Fibroblast of lung (primary cell): ENCODE data around the gene CCDC102B. TPM values are rescaled to one million over a fixed set of nuclear protein-coding genes. Genes with fewer than 3 reads are reported as not detected.

Experiments
- DNase-seq, 2 donors: peaks; one replicate each; pipeline versions ENCODE4 v3.0.0 to v3.0.0-alpha.2; 2010; ENCODE audit warnings: low read depth in 2 of 2
- H2AFZ ChIP-seq: 2 replicates; pipeline ENCODE4 v1.5.1; 2012; ENCODE audit warnings: low read length, control low read depth, inconsistent platforms
- H3K27ac ChIP-seq: 2 replicates; pipeline ENCODE4 v1.5.1; 2011; ENCODE audit warnings: low read length, control low read depth; ENCODE audit not compliant: insufficient read depth
- H3K27me3 ChIP-seq: 2 replicates; pipeline ENCODE4 v1.5.1; 2011; ENCODE audit warnings: mild to moderate bottlenecking, low read length; ENCODE audit not compliant: control insufficient read depth, insufficient read depth
- H3K36me3 ChIP-seq: 2 replicates; pipeline ENCODE4 v1.5.1; 2011; ENCODE audit warnings: low read length; ENCODE audit not compliant: control insufficient read depth, insufficient read depth
- H3K4me1 ChIP-seq: 2 replicates; pipeline ENCODE4 v1.5.1; 2011; ENCODE audit warnings: low read length; ENCODE audit not compliant: control insufficient read depth, insufficient read depth; ENCODE audit errors: extremely low read depth
- H3K4me2 ChIP-seq: 2 replicates; pipeline ENCODE4 v1.5.1; 2011; ENCODE audit warnings: low read length, control low read depth; ENCODE audit not compliant: insufficient read depth; ENCODE audit errors: extremely low read depth
- H3K4me3 ChIP-seq, 4 experiments: fragments of 200-600 bp in 1 of 4; sonication (generic) in 1 of 4; replicated peaks in 1 of 4; 2 replicates each; pipeline ENCODE4 v1.5.1; 2011 to 2016; ENCODE audit warnings: low read length in 4 of 4, low read depth in 3 of 4, mild to moderate bottlenecking in 3 of 4, control low read depth in 2 of 4, inconsistent platforms in 1 of 4, mixed read lengths in 1 of 4; ENCODE audit not compliant: insufficient read depth in 1 of 4; ENCODE audit errors: control extremely low read depth in 1 of 4
- H3K79me2 ChIP-seq: 2 replicates; pipeline ENCODE4 v1.5.1; 2012; ENCODE audit warnings: mild to moderate bottlenecking, low read length, inconsistent platforms; ENCODE audit not compliant: control insufficient read depth, insufficient read depth
- H3K9ac ChIP-seq: 2 replicates; pipeline ENCODE4 v1.5.1; 2011; ENCODE audit warnings: mild to moderate bottlenecking, low read length, control low read depth; ENCODE audit not compliant: insufficient read depth
- H3K9me3 ChIP-seq: 2 replicates; pipeline ENCODE4 v1.5.1; 2012; ENCODE audit warnings: low read depth, low read length; ENCODE audit not compliant: control insufficient read depth, insufficient read depth
- H4K20me1 ChIP-seq: 2 replicates; pipeline ENCODE4 v1.5.1; 2011; ENCODE audit warnings: low read length; ENCODE audit not compliant: control insufficient read depth, insufficient read depth; ENCODE audit errors: extremely low read depth
- CTCF ChIP-seq, 2 donors: IDR thresholded peaks in 1 of 2; conservative IDR thresholded peaks in 1 of 2; 1 replicate in 1 of 2; 2 replicates in 1 of 2; pipeline ENCODE4 v1.5.1; 2011 to 2012; ENCODE audit warnings: low read length in 2 of 2, control low read depth in 1 of 2, inconsistent platforms in 1 of 2, low read depth in 1 of 2, mild to moderate bottlenecking in 1 of 2
- EZH2 ChIP-seq: IDR thresholded peaks from 2 replicates; pipeline ENCODE4 v1.5.1; 2012; ENCODE audit warnings: low read length, control low read depth, mild to moderate bottlenecking; ENCODE audit errors: missing control alignments
- polyA plus RNA-seq, 2 donors: library from polyadenylated mRNA; depleted of rRNA in 1 of 2; stranded (reverse) in 1 of 2; unstranded in 1 of 2; fragments of >200 nt; gene quantifications; 2 replicates each; pipeline ENCODE4 v1.2.1, GENCODE V29; 2011 to 2012; ENCODE audit warnings: missing spikeins in 1 of 2
- total RNA-seq: library from RNA; depleted of rRNA; stranded (reverse); fragments of >200 nt; gene quantifications from 2 replicates; pipeline ENCODE4 v1.2.1, GENCODE V29; 2014

The CCDC102B gene
- total and polyA plus RNA-seq, 2 donors (not counting 1 experiment from before 2014, with no cell fraction given) = 33.7 to 35.3 TPM

- Histone ChIP-seq H4K20me1 (no peaks in the 10 kb centered on the region), H3K4me1 (no peaks in the 10 kb centered on the region), H2AFZ (no peak overlapping the region), H3K27me3 (no peaks in the 10 kb centered on the region), H3K4me2 (no peak overlapping the region), H3K9ac (no peak overlapping the region), H3K36me3 (no peaks in the 10 kb centered on the region), H3K27ac (no peak overlapping the region), H3K9me3 (no peaks in the 10 kb centered on the region), H3K4me3 (no peak overlapping the region), H3K79me2 (no peaks in the 10 kb centered on the region)
- DNase-seq = peak in 1 of 2 donors; percentile 1
- no peak for TF ChIP-seq CTCF (conservative IDR thresholded peaks at IDR 0.05 in 1 of 2, IDR thresholded peaks at IDR 0.05 in 1 of 2; ENCODE audit: low read depth in 1 of 2, low read length in 2 of 2)
- TF ChIP-seq EZH2 = no peak
These were observed 246.3 kb downstream of the CCDC102B start for GRCh38 chr18:69044215-69044614.

- H3K27me3 ChIP-seq = no peaks in the 10 kb centered on the region
- H3K27ac ChIP-seq = no peak overlapping the region
- no peak overlapping the region for H3K4me3 ChIP-seq
- H2AFZ ChIP-seq = no peak overlapping the region
- H4K20me1 ChIP-seq = no peaks in the 10 kb centered on the region
- DNase-seq = no peak
- no peaks in the 10 kb centered on the region for H3K79me2 ChIP-seq
- no peaks in the 10 kb centered on the region for H3K4me1 ChIP-seq
- H3K36me3 ChIP-seq = no peaks in the 10 kb centered on the region
- H3K9me3 ChIP-seq = no peaks in the 10 kb centered on the region
- TF ChIP-seq EZH2 (no peak), CTCF (conservative IDR thresholded peaks at IDR 0.05 in 1 of 2, IDR thresholded peaks at IDR 0.05 in 1 of 2; ENCODE audit: low read depth in 1 of 2, low read length in 2 of 2) (no peak)
- no peak overlapping the region for H3K4me2 ChIP-seq
- H3K9ac ChIP-seq = no peak overlapping the region
These were observed 266.2 kb downstream of the CCDC102B start for GRCh38 chr18:69064063-69064462.

- H3K36me3 ChIP-seq = no peaks in the 10 kb centered on the region
- no peak overlapping the region for H3K27ac ChIP-seq
- no peaks in the 10 kb centered on the region for H3K27me3 ChIP-seq
- no peak overlapping the region for H3K9ac ChIP-seq
- H3K4me3 ChIP-seq = no peak overlapping the region
- H3K4me1 ChIP-seq = no peaks in the 10 kb centered on the region
- H3K4me2 ChIP-seq = no peak overlapping the region
- no peak for DNase-seq
- no peaks in the 10 kb centered on the region for H3K79me2 ChIP-seq
- no peak overlapping the region for H2AFZ ChIP-seq
- H3K9me3 ChIP-seq = no peaks in the 10 kb centered on the region
- TF ChIP-seq CTCF (conservative IDR thresholded peaks at IDR 0.05 in 1 of 2, IDR thresholded peaks at IDR 0.05 in 1 of 2; ENCODE audit: low read depth in 1 of 2, low read length in 2 of 2) (no peak), EZH2 (no peak)
- H4K20me1 ChIP-seq = no peaks in the 10 kb centered on the region
These were observed 269.2 kb downstream of the CCDC102B start for GRCh38 chr18:69067048-69067447.
